A673 (cell line): ENCODE data around the gene CLASP1. TPM values are rescaled to one million over a fixed set of nuclear protein-coding genes. Genes with fewer than 3 reads are reported as not detected.
"Not testable (repeated sequence)": the region's sequence is repeated elsewhere in the genome, so short reads cannot be mapped to it uniquely, and the experiment has no call there.

ENCODE experiments used
- BruUV-seq: library from RNA; stranded (reverse); fragments of 400-500 nt; replicated peaks from 2 replicates; lab custom pipeline; 2021; lab: Mats Ljungman, UMichigan
- CTCF ChIA-PET: fragments of 300-600 bp; sonication (Branson Sonifier 250); formaldehyde crosslinking; loops from one replicate; lab custom pipeline; 2022; ENCODE audit warnings: antibody characterized with exemption; lab: Charles Lee
- POLR2A ChIA-PET: fragments of 300-600 bp; sonication (Branson Sonifier 250); formaldehyde crosslinking; loops from one replicate; lab custom pipeline; 2022; ENCODE audit warnings: antibody characterized with exemption; ENCODE audit not compliant: low non-redundant PET; lab: Charles Lee
- DNase-seq: peaks from one replicate; pipeline ENCODE4 v3.0.0-alpha.2; 2015; ENCODE audit warnings: low spot score
- H3K27ac ChIP-seq: fragments of 200-600 bp; sonication (generic); 2 replicates; pipeline ENCODE4 v1.5.1; 2016; ENCODE audit warnings: mixed run types, low read depth, mild to moderate bottlenecking, mixed read lengths, antibody characterized with exemption, low read length; ENCODE audit not compliant: poor library complexity, severe bottlenecking
- H3K27me3 ChIP-seq: fragments of 200-600 bp; sonication (generic); replicated peaks from 2 replicates; pipeline ENCODE4 v1.6.1; 2017; ENCODE audit warnings: mixed run types, low read depth, mild to moderate bottlenecking, mixed read lengths, antibody characterized with exemption, low read length; ENCODE audit not compliant: insufficient read depth, poor library complexity
- H3K36me3 ChIP-seq: fragments of 200-600 bp; sonication (generic); 2 replicates; pipeline ENCODE4 v1.6.1; 2016; ENCODE audit warnings: mixed run types, mild to moderate bottlenecking, mixed read lengths, antibody characterized with exemption, low read length; ENCODE audit not compliant: insufficient read depth, poor library complexity, severe bottlenecking
- H3K4me1 ChIP-seq: fragments of 200-600 bp; sonication (generic); 2 replicates; pipeline ENCODE4 v1.6.1; 2017; ENCODE audit warnings: mixed run types, mild to moderate bottlenecking, mixed read lengths, antibody characterized with exemption, low read length; ENCODE audit not compliant: insufficient read depth, poor library complexity, severe bottlenecking
- H3K4me3 ChIP-seq: fragments of 200-600 bp; sonication (generic); 2 replicates; pipeline ENCODE4 v1.5.1; 2016; ENCODE audit warnings: low read depth, mixed run types, mild to moderate bottlenecking, mixed read lengths, low read length; ENCODE audit not compliant: poor library complexity, severe bottlenecking
- H3K9me3 ChIP-seq: fragments of 200-600 bp; sonication (generic); 2 replicates; pipeline ENCODE4 v1.6.1; 2016; ENCODE audit warnings: mixed run types, low read depth, mild to moderate bottlenecking, mixed read lengths, antibody characterized with exemption, low read length; ENCODE audit not compliant: poor library complexity, severe bottlenecking
- CTCF ChIP-seq: fragments of 300-800, 200-600 bp; sonication (generic); conservative IDR thresholded peaks from 2 replicates; pipeline ENCODE4 v1.5.1; 2017; ENCODE audit warnings: low read depth, mild to moderate bottlenecking, antibody characterized with exemption, low read length, moderate library complexity, mixed read lengths
- EZH2 ChIP-seq: fragments of 200-600 bp; sonication (generic); IDR thresholded peaks from 2 replicates; pipeline ENCODE4 v1.6.1; 2017; ENCODE audit warnings: borderline replicate concordance, low read depth, mild to moderate bottlenecking, mixed read lengths, antibody characterized with exemption, low read length; ENCODE audit not compliant: poor library complexity, severe bottlenecking
- intact Hi-C: fragments of 100-400 bp; cut with micrococcal nuclease; formaldehyde crosslinking; loops from one replicate; pipeline ENCODE4 v1.10.0; 2022; ENCODE audit not compliant: unreplicated experiment
- total RNA-seq: library from RNA; stranded (reverse); gene quantifications from 2 replicates; pipeline ENCODE4 v1.2.3, GENCODE V29; 2021

CLASP1 gene
- total RNA-seq, 1 experiment from 2014 or later: 69.1 TPM

- CTCF ChIA-PET: no interaction called here
- intact Hi-C loops: no loop called here
- H3K27me3 ChIP-seq: no peaks in the 10 kb centered on the region
- no peak for DNase-seq
- no peak overlapping the region for H3K27ac ChIP-seq
- H3K9me3 ChIP-seq: peaks cover 27% of the 10 kb centered on the region
- no TSS peak for BruUV-seq
- TF ChIP-seq CTCF (no peak), EZH2 (no peak)
- H3K4me3 ChIP-seq: no peak overlapping the region
- no peaks in the 10 kb centered on the region for H3K36me3 ChIP-seq
- POLR2A ChIA-PET: no interaction called here
- no peaks in the 10 kb centered on the region for H3K4me1 ChIP-seq
Measured at GRCh38 chr2:121677855-121678254, 28.6 kb upstream of the CLASP1 start.

- H3K4me3 ChIP-seq, BruUV-seq, DNase-seq, H3K27ac ChIP-seq, H3K27me3 ChIP-seq, H3K36me3 ChIP-seq, intact Hi-C loops, H3K4me1 ChIP-seq, POLR2A ChIA-PET, CTCF ChIA-PET: not testable (repeated sequence)
- H3K9me3 ChIP-seq: peaks cover 28% of the 10 kb centered on the region
Measured at GRCh38 chr2:121671621-121672020, 22.4 kb upstream of the CLASP1 start.

GRCh38 chr2:121670181-121670580 lies 20.9 kb upstream of the CLASP1 start:
- intact Hi-C loops: no loop called here
- Histone ChIP-seq H3K27me3 (no peaks in the 10 kb centered on the region), H3K36me3 (no peaks in the 10 kb centered on the region), H3K27ac (no peak overlapping the region), H3K4me3 (no peak overlapping the region), H3K9me3 (peaks cover 22% of the 10 kb centered on the region), H3K4me1 (no peaks in the 10 kb centered on the region)
- ChIA-PET POLR2A (no interaction called here), CTCF (no interaction called here)
- BruUV-seq: no TSS peak
- no peak for TF ChIP-seq EZH2
- TF ChIP-seq CTCF: no peak
- DNase-seq: no peak

- Histone ChIP-seq H3K9me3 (peaks cover 12% of the 10 kb centered on the region), H3K27ac (no peak overlapping the region), H3K4me3 (no peak overlapping the region), H3K27me3 (no peaks in the 10 kb centered on the region), H3K36me3 (no peaks in the 10 kb centered on the region), H3K4me1 (no peaks in the 10 kb centered on the region)
- no peak for DNase-seq
- ChIA-PET CTCF (no interaction called here), POLR2A (no interaction called here)
- TF ChIP-seq CTCF: no peak
- no peak for TF ChIP-seq EZH2
- intact Hi-C loops: no loop called here
- BruUV-seq: no TSS peak
Measured at GRCh38 chr2:121667618-121668017, 18.4 kb upstream of the CLASP1 start.
